HEK293 (cell line): ENCODE measurements around the gene R3HDM2.
"Not testable (repeated sequence)": the region's sequence is repeated elsewhere in the genome, so short reads cannot be mapped to it uniquely, and the experiment has no call there.

Experiments
- CTCF ChIA-PET: fragments of 350-600 bp; formaldehyde crosslinking; extraction: SDS; loops from one replicate; lab custom pipeline; 2021; ENCODE audit warnings: antibody characterized with exemption; lab: Yijun Ruan, JAX
- POLR2A ChIA-PET: fragments of 300-600 bp; formaldehyde crosslinking; extraction: SDS; loops from one replicate; lab custom pipeline; 2020; ENCODE audit warnings: antibody characterized with exemption, inconsistent platforms; lab: Yijun Ruan, JAX
- H3K27ac ChIP-seq: fragments of 200-500 bp; sonication (Bioruptor generic); 2 replicates; pipeline ENCODE4 v1.5.1; 2014; ENCODE audit warnings: low read depth, low read length, control low read depth, inconsistent platforms; ENCODE audit errors: extremely low read depth
- H3K36me3 ChIP-seq, 2 experiments: fragments of 200-500 bp in 1 of 2; sonication (Bioruptor generic) in 1 of 2; 1 replicate in 1 of 2; 2 replicates in 1 of 2; pipeline ENCODE4 v1.5.1; 2014 to 2017; ENCODE audit warnings: inconsistent platforms in 2 of 2, low read length in 2 of 2; ENCODE audit not compliant: control insufficient read depth in 2 of 2, insufficient read depth in 1 of 2
- H3K4me1 ChIP-seq: fragments of 200-500 bp; sonication (Bioruptor generic); 2 replicates; pipeline ENCODE4 v1.5.1; 2014; ENCODE audit warnings: mild to moderate bottlenecking, low read length, inconsistent platforms; ENCODE audit not compliant: control insufficient read depth, insufficient read depth
- H3K4me3 ChIP-seq: 2 replicates; pipeline ENCODE4 v1.5.1; 2011; ENCODE audit warnings: low read depth, mild to moderate bottlenecking, control low read depth, low read length, moderate library complexity
- H3K9me3 ChIP-seq: fragments of 200-500 bp; sonication (Bioruptor generic); 2 replicates; pipeline ENCODE4 v1.5.1; 2014; ENCODE audit warnings: low read depth, low read length, inconsistent platforms; ENCODE audit not compliant: control insufficient read depth, insufficient read depth
- PRDM1 ChIP-seq: fragments of 450-650 bp; formaldehyde crosslinking; IDR thresholded peaks from 2 replicates; pipeline ENCODE4; 2016; ENCODE audit warnings: missing biosample characterization, missing genetic modification characterization
- SETDB1 ChIP-seq: IDR thresholded peaks from one replicate; pipeline ENCODE4 v1.6.1; 2017; ENCODE audit warnings: mild to moderate bottlenecking, low read length, moderate library complexity, mixed read lengths; ENCODE audit not compliant: insufficient read length
- ZBTB21 ChIP-seq: fragments of 450-650 bp; formaldehyde crosslinking; IDR thresholded peaks from 2 replicates; pipeline ENCODE4 v1.5.1; 2017; ENCODE audit warnings: missing biosample characterization, missing genetic modification characterization
- ZFP37 ChIP-seq: fragments of 450-650 bp; formaldehyde crosslinking; IDR thresholded peaks from 2 replicates; pipeline ENCODE4 v1.5.1; 2016; ENCODE audit warnings: missing biosample characterization, missing genetic modification characterization
- ZFP41 ChIP-seq: fragments of 450-650 bp; formaldehyde crosslinking; IDR thresholded peaks from 2 replicates; pipeline ENCODE4 v1.5.1; 2016; ENCODE audit warnings: missing biosample characterization, missing genetic modification characterization, borderline replicate concordance
- ZNF146 ChIP-seq: fragments of 450-650 bp; formaldehyde crosslinking; IDR thresholded peaks from 2 replicates; pipeline ENCODE4 v1.5.1; 2016; ENCODE audit warnings: missing biosample characterization, missing genetic modification characterization
- ZNF174 ChIP-seq: fragments of 450-650 bp; formaldehyde crosslinking; IDR thresholded peaks from 2 replicates; pipeline ENCODE4 v1.5.0; 2017; ENCODE audit warnings: missing biosample characterization, mild to moderate bottlenecking, missing genetic modification characterization
- ZNF223 ChIP-seq: fragments of 450-650 bp; formaldehyde crosslinking; IDR thresholded peaks from 2 replicates; pipeline ENCODE4 v1.5.1; 2016; ENCODE audit warnings: missing biosample characterization, missing genetic modification characterization
- ZNF354C ChIP-seq: fragments of 450-650 bp; formaldehyde crosslinking; IDR thresholded peaks from 2 replicates; pipeline ENCODE4 v1.5.1; 2016; ENCODE audit warnings: missing biosample characterization, missing genetic modification characterization, low read depth, borderline replicate concordance
- ZNF426 ChIP-seq: fragments of 450-650 bp; formaldehyde crosslinking; IDR thresholded peaks from 2 replicates; pipeline ENCODE4 v1.5.1; 2017; ENCODE audit warnings: missing biosample characterization, missing genetic modification characterization, mild to moderate bottlenecking, inconsistent platforms, moderate library complexity
- ZNF48 ChIP-seq: fragments of 450-650 bp; formaldehyde crosslinking; IDR thresholded peaks from 2 replicates; pipeline ENCODE4 v1.5.1; 2016; ENCODE audit warnings: missing biosample characterization, missing genetic modification characterization
- ZNF701 ChIP-seq: fragments of 450-650 bp; formaldehyde crosslinking; IDR thresholded peaks from 2 replicates; pipeline ENCODE4 v1.5.1; 2016; ENCODE audit warnings: missing biosample characterization, missing genetic modification characterization
- ZNF707 ChIP-seq: fragments of 450-650 bp; formaldehyde crosslinking; IDR thresholded peaks from 2 replicates; pipeline ENCODE4 v1.5.1; 2016; ENCODE audit warnings: missing biosample characterization, missing genetic modification characterization
- TF ChIP-seq, protein P1 (sequence below): fragments of 450-650 bp; formaldehyde crosslinking; IDR thresholded peaks from 2 replicates; pipeline ENCODE4 v1.5.1; 2017; ENCODE audit warnings: missing biosample characterization, missing genetic modification characterization
- TF ChIP-seq, protein P2 (sequence below): fragments of 450-650 bp; formaldehyde crosslinking; IDR thresholded peaks from 2 replicates; pipeline ENCODE4 v1.5.1; 2016; ENCODE audit warnings: missing biosample characterization, missing genetic modification characterization
- TF ChIP-seq, protein P3 (sequence below): fragments of 450-650 bp; formaldehyde crosslinking; IDR thresholded peaks from 2 replicates; pipeline ENCODE4 v1.5.1; 2016; ENCODE audit warnings: missing biosample characterization, missing genetic modification characterization

R3HDM2 gene

DNA sequence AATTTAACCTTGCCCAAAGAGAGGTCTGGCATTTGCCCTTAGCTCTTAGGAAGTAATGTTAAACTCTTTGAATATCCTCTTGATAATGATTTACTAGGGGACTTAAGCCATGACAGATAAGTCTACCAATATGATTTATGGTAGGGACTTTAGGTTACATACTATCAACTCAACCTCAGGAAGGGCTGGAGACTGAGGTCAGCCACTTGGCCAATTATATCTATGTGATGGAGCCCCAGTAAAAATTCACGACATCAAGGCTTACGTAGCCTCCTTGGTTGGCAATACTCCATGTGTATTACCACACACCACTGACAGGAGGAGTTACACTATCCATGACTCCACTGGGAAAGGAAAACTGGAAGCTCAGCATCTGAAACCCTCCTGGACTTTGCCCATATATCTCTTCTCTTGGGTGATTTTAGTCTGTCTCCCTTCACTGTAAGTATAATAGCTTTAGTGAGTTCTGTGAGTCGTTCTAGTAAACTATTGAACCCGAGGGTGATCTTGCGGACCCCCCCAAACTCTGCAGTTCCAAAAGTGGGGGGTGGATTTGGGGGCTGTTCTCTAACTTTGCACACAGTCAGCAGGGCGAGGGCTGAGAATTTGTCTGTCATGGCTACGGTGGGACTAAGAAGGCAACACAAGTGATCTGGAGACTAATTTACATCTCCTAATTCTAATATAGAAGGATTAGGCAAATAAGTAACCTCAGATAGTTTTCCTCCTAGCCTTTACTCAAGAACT is 62.3 kb downstream of the R3HDM2 start (continued):
- TF ChIP-seq ZFP41 (tag by site-specific recombination): no peak
- TF ChIP-seq ZNF354C: no peak

DNA sequence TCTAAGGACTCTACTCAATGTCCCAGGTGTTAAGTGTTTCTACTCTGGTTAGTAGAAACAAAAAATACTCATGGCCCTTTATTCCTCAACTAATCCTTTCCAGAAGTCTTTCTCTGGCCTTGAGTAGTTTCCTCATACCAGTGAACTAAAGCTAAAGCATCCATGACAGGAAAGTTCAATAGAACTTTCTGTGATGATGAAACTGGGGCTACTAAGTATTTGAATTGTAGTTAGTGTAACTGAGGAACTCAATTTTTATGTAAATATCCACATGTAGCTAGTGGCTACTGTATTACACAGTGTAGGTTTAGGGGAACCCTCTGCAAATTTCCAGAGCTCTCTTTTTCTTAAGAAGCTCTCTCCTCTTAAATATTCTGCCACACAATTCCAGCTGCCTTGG is 63.7 kb downstream of the R3HDM2 start:
- TF ChIP-seq ZNF223 (tag by site-specific recombination) (no peak), ZNF146 (no peak), ZNF426 (tag by site-specific recombination) (no peak), PRDM1 (tag by site-specific recombination) (no peak), ZFP37 (tag by site-specific recombination) (no peak), ZNF701 (tag by site-specific recombination) (no peak), ZNF707 (tag by site-specific recombination) (no peak), ZBTB21 (no peak), ZNF48 (no peak), ZNF174 (no peak)
- TF ChIP-seq, protein P1, sequence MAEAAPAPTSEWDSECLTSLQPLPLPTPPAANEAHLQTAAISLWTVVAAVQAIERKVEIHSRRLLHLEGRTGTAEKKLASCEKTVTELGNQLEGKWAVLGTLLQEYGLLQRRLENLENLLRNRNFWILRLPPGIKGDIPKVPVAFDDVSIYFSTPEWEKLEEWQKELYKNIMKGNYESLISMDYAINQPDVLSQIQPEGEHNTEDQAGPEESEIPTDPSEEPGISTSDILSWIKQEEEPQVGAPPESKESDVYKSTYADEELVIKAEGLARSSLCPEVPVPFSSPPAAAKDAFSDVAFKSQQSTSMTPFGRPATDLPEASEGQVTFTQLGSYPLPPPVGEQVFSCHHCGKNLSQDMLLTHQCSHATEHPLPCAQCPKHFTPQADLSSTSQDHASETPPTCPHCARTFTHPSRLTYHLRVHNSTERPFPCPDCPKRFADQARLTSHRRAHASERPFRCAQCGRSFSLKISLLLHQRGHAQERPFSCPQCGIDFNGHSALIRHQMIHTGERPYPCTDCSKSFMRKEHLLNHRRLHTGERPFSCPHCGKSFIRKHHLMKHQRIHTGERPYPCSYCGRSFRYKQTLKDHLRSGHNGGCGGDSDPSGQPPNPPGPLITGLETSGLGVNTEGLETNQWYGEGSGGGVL (tag by site-specific recombination): no peak
- TF ChIP-seq, protein P2, sequence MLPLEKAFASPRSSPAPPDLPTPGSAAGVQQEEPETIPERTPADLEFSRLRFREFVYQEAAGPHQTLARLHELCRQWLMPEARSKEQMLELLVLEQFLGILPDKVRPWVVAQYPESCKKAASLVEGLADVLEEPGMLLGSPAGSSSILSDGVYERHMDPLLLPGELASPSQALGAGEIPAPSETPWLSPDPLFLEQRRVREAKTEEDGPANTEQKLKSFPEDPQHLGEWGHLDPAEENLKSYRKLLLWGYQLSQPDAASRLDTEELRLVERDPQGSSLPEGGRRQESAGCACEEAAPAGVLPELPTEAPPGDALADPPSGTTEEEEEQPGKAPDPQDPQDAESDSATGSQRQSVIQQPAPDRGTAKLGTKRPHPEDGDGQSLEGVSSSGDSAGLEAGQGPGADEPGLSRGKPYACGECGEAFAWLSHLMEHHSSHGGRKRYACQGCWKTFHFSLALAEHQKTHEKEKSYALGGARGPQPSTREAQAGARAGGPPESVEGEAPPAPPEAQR (tag by site-specific recombination): no peak
- no peaks in the 10 kb centered on the region for H3K9me3 ChIP-seq
- H3K36me3 ChIP-seq: no peaks in the 10 kb centered on the region; a peak in 1 of 3 replicates
- POLR2A ChIA-PET: interaction anchor here (0.7 kb wide), 1 partner anchor 54 kb away, joined by 3 read pairs; no protein-coding TSS in a partner anchor
- H3K4me1 ChIP-seq: no peaks in the 10 kb centered on the region
- H3K27ac ChIP-seq: no peak overlapping the region
- H3K4me3 ChIP-seq: no peak overlapping the region
- CTCF ChIA-PET: interaction anchor here (0.6 to 1.2 kb wide), 4 partner anchors 13 to 85 kb away, joined by 3 to 6 read pairs (median 3); no protein-coding TSS in a partner anchor

DNA sequence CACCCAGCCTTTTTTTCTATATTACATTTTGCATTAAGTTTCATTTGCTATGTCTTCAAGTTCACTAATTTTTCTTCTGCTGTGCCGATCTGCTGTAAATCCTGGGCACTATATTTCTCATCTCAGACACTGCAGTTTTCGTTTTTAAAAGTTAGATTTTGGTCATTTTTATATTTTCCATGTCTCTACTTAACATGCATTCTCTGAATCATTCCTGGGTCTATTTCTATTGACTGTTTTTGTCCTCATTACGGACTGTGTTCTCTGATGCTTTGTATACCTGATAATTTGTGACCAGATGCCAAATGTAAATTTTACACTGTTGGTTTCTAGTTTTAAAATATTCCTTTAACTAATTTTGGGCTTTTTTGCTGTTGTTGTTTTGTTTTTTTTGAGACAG is 64.5 kb downstream of the R3HDM2 start:
- no peak overlapping the region for H3K27ac ChIP-seq
- H3K4me3 ChIP-seq: no peak overlapping the region
- TF ChIP-seq ZNF223 (tag by site-specific recombination) (no peak), SETDB1 (peak; percentile 85)
- TF ChIP-seq, protein P3, sequence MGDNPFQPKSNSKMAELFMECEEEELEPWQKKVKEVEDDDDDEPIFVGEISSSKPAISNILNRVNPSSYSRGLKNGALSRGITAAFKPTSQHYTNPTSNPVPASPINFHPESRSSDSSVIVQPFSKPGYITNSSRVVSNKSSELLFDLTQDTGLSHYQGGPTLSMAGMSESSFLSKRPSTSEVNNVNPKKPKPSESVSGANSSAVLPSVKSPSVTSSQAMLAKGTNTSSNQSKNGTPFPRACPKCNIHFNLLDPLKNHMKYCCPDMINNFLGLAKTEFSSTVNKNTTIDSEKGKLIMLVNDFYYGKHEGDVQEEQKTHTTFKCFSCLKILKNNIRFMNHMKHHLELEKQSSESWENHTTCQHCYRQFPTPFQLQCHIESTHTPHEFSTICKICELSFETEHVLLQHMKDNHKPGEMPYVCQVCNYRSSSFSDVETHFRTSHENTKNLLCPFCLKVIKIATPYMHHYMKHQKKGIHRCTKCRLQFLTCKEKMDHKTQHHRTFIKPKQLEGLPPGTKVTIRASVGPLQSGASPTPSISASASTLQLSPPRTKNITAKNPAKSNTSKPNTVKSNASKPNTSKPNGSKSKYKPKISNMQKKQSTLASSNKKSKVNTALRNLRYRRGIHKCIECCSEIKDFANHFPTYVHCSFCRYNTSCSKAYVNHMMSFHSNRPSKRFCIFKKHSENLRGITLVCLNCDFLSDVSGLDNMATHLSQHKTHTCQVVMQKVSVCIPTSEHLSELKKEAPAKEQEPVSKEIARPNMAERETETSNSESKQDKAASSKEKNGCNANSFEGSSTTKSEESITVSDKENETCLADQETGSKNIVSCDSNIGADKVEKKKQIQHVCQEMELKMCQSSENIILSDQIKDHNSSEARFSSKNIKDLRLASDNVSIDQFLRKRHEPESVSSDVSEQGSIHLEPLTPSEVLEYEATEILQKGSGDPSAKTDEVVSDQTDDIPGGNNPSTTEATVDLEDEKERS (tag by site-specific recombination): peak; percentile 53; the same call in 1 of the 2 replicates
- H3K9me3 ChIP-seq: no peaks in the 10 kb centered on the region
- H3K4me1 ChIP-seq: no peaks in the 10 kb centered on the region
- no peaks in the 10 kb centered on the region; a peak in 1 of 3 replicates for H3K36me3 ChIP-seq
- CTCF ChIA-PET: interaction anchor here (1.2 kb wide), 1 partner anchor 86 kb away, joined by 3 read pairs; no protein-coding TSS in a partner anchor
- POLR2A ChIA-PET: no interaction called here

DNA sequence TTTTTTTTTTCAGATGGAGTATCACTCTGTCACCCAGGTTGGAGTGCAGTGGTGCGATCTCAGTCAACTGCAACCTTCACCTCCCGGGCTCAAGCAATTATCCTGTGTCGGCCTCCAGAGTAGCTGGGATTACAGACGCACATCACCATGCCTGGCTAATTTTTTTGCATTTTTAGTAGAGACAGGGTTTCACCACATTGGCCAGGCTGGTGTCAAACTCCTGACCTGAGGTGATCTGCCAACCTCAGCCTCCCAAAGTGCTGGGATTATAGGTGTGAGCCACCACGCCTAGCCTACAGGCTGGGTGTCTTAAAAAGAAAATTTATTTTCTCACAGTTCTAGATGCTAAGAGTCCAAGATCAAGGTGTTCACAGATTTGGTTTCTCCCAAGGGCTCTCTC is 66.7 kb downstream of the R3HDM2 start:
- not testable (repeated sequence) for H3K36me3 ChIP-seq, H3K27ac ChIP-seq, H3K9me3 ChIP-seq, H3K4me1 ChIP-seq, H3K4me3 ChIP-seq
- POLR2A ChIA-PET: interaction anchor here (0.6 kb wide), 1 partner anchor 118 kb away, joined by 3 read pairs; no protein-coding TSS in a partner anchor
- CTCF ChIA-PET: interaction anchor here (0.6 kb wide), 1 partner anchor 1801 kb away, joined by 4 read pairs; no protein-coding TSS in a partner anchor
